GM19455 (cell line): ENCODE results near the gene SLC7A6.
A peak's percentile ranks its signal among the peaks of the same experiment; 100 is the strongest.

ENCODE experiments used
- ATAC-seq: cut with Tn5 transposase; IDR thresholded peaks from one replicate; pipeline ENCODE4 v1.9.1; 2021; ENCODE audit not compliant: unreplicated experiment

SLC7A6 gene

DNA sequence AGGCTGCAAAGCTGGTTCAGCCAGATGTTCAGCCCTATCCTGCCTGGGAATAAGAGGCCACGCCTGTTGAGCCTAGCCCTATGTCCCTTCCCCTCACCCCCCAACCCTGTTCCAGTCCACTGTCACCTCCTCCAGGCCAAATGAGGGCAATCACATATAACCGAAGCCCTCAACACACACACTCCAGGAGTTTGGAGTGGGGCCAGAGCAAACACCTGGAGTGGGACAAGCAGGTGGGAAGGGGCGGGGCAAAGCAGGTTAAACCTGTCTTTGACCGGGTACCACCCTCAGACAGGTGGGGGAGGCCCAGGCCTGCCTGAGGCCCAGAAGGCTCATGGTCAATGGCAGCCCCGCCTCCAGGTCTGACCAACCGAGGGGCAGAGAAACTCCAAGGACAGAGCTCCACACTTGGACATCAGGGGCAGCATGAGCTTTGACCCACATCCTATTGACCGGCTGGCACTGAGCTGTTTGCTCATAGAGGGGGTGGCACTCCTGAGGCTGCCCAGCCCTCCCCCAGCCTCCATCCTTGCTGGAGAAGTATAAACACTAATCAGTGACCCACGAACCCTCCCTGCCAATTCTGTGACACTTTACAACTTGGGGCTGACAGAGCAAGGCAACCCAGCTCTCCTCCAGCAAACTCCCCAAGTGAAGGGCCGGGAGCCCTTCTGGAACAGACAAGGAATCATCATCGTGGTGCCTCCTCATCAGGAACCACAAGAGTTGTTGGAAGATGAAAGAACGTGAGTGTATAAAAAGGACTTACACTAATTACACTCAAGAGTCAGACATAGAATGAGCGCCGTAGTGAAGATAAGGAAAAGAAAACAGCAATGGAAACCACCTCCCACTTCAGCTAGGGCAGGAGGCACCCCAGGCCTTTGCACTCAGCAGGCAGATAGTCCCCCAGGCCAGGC lies 29.9 kb upstream of the SLC7A6 start:
- ATAC-seq: no peak

GRCh38 chr16:68235108-68235886 lies 29.0 kb upstream of the SLC7A6 start:
- ATAC-seq: no peak

GRCh38 chr16:68235887-68236136 lies 28.5 kb upstream of the SLC7A6 start, which contains the start of gene ESRP2:
ESRP2 (minus strand) TSS chr16:68236127; CDS start chr16:68236045, 82 bp downstream.
- ATAC-seq: no peak

DNA sequence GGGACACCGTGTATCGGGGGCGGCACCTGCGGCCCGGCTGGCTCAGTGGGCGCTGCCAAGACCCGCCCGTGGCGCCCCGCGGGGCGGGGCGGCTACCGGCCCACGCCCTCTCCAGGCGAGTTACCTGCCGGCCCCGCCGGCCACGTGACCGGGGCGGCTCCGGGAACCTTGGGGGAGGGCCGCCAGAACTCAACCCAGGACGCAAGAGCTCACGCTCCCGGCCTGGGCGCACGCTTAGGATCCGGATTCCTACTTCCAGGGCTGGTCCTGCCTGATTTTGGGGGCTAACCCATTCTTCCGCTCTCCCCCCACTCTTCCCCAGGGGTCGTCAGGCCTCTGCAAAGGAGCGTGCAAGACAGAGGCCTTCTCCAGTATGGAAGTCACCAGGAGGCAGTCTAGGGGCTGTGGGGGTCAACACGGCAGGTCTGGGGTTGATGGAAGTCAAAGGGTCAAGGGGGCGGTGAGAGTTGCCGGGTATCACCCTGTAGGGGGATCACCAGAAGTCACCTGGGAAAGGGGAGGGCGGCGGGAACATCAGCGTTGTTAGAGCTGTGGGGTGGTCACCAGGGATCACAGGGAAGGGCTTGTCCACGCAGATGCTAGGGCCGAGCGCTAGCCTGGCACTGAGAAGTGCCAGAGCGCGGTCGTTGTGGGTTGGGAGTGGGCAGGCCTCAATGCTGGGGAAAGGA lies 28.0 kb upstream of the SLC7A6 start:
- ATAC-seq: no peak

DNA sequence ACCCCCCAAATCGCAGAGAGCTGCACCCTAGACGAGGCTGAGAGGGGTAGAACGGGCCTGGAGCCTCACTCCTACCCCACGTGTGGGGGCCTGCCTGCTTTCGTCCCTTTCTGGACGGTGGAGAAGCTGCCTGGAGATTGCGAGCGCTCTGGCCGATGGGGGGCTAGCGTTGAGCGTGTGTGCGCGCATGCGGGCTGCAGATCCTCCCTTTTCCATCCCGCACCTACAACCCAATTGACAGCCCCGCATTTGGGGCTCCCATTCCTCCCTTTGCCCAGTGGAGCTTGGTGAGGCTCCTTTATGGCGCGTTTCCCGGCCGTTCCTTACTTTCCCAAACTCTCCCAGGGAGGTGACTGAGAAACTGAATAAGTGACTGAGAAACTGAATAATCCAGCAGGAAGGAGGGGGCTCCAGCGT lies 27.5 kb upstream of the SLC7A6 start:
- ATAC-seq: no peak

DNA sequence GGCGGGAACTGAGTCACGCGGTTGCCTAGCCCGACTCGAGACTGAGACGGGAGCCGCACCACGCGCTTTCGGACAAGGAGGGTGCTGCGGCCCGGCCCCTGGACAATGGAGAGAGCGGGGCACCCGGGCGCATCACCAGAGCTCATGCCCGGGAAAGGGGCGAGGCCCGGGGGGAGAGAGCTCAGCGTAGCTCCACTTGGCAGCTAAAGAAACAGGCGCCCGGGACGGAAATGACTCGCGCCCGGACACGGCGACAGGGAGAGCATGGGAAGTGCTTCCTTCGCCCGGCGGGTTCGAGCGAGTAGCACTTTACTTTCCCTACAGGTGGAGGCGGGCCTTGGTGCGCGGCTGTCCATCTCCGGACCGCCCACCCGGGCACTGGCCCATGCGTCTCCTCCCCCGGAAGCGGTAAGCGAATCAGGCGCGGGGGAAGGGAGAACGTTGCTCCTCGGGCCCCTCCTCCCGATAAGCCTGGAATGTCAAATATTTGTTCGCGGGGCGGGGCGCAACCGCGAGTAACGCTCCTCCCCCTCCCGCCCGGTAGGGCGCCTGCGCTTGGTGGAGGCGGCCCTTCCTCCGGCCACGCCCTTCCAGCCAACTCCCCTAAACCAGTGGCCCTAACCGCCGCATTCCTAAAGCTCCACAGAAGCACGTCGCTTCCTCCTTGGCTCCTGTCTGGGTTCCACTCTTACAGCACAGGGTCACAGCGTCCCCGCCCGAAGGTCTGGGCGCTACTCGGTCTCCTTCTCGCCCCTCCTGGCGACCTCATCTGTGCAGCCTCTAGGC lies 26.9 kb upstream of the SLC7A6 start:
- peak; percentile 81 for ATAC-seq

- ATAC-seq: peak; percentile 26
Observed at GRCh38 chr16:68238029-68238345, 26.3 kb upstream of the SLC7A6 start.

GRCh38 chr16:68242085-68242484 lies 22.2 kb upstream of the SLC7A6 start:
- no peak for ATAC-seq

DNA sequence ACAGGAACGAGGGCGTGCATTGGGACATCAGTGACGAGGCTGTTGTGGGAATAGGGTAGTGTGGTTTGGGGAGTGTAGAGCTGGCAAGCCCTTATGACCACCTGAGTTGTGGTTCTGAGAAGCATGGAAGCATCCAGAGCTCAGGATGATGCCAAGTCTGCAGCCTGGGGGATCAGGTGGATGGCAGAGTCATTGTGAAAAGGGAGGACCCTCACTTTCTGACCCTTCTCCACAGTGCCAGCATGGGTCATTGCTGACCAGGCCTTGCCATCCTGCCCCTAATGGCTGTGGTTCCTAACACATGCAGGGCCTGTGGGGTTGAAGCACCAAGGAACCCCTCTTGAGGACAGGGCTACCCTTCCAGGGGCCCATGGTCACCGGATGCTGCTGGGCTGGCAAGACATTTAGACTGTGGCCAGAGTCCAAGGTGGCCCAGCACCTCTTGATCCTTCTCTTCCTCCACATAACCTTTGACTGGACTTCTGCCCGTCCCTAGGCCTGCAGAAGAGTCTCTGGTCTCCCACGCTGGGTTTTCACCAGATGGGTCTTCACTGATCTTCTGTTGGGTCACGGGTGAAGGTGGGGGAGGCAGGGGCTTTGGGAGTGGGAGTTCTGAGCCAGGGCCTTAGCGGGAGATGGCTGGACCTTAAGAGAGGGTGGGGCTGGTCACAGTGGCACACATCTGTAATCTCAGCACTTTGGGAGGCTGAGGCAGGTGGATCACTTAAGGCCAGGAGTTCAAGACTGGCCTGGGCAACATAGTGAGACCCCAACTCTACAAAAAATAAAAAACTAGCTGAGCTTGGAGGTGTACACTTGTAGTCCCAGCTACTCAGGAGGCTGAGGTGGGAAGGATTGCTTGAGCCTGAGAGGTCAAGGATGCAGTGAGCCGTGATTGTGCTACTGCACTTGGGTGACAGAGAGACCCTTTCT lies 21.1 kb upstream of the SLC7A6 start:
- no peak for ATAC-seq

GRCh38 chr16:68244481-68244902 lies 19.8 kb upstream of the SLC7A6 start:
- ATAC-seq: peak; percentile 8

DNA sequence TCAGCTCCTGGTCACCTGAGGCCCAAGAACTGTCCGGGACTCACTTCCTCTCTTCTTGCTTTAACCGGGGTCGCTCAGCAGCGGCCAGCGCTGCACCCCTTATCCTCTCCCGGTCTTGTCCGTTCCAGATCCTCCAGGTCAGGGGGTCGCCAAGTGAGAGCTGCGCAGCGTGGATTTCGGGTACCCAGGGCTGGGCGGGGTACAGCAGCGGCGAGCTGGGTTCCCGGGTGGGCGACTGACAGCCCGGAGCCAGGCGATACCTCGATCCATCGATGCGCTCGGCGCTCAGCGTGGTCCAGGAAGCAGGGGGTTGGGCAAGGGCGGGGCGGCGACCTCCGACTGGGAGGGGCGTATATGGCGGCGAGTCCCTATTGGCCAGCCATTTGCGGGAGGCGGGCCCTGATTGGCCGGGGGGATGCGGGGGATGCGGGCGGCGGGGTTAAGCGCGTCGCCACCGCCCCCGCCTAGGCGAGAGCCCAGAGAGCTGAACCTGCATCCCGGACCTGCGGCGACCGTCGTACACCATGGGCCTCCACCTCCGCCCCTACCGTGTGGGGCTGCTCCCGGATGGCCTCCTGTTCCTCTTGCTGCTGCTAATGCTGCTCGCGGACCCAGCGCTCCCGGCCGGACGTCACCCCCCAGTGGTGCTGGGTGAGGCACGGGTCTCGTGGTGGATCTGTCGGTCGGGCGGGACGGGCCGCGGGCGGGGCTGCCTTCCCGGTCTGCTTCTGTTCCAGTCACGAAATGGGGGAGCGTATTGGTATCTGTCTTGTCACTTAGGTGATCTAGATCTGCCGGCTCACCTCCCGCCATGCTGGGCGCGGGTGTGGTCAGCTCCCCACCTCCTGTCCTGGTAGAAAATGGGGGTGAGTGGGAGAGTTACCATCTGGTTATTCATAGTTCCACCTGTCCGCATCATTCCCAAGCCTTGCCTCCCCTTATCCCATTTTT lies 19.1 kb upstream of the SLC7A6 start, which contains the start of gene PLA2G15:
TSS of gene PLA2G15 (plus strand) at position 471 of the 951 bp plus-strand sequence. CDS start at position 525, 54 bp downstream.
- peak; percentile 81 for ATAC-seq

DNA sequence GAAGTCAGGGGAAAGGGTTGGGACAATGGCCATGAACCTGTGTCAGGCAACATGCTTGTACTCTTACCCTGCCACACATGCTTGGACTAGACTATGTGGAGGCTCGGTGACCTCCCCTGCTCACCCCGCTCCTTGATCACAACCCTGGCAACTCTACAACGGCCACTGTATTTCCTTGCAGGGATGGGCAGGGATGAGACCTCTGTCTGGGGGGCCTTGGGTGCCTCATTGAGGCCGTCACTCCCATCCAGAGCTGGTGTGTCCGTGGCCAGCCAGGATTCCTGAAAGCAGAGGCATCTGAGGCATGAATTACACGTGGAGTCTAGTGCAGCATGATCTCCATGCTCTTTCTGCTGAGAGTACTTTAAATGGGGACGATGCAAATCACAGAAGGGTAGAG lies 18.2 kb upstream of the SLC7A6 start:
- ATAC-seq: no peak

DNA sequence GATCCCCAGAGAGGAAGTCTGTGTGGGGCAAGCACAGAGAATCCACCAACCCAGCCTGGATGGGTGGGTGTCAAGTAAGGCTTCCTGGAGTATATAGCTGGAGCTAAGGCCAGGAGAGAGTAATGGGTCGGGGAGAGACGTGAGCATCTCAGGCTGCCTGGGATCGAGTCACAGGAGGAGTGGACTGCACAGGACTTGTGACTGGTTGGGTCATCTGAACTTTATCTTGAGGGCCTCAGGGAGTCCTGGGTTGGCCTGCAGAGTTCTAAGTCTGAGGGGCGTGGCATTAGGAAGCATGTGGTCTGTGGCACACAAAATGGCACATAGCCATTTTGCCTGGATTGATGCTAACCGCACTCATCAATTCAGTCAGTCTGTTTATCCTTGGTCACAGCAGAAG lies 17.7 kb upstream of the SLC7A6 start:
- ATAC-seq: no peak

- ATAC-seq: no peak
Observed at GRCh38 chr16:68247400-68247799, 16.9 kb upstream of the SLC7A6 start.

DNA sequence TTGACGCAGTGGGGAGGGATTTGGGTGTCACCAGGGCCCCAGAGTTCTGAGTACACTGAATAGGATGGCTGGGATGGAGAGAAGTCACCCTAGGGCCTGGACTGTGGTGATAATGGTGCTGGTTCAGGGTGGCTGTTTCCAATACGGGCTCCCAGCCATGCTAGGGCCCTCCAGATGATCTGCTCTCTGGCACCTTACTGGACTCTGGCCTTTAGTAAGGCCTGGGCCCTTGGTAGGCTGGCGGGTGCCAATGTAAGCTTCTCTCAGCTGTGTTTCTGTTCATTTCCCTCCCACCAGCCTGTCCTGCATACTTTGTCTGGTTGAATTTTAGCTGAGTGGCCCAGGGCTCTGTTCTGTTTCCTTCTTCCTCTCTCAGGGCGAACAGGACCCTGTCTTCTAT lies 16.4 kb upstream of the SLC7A6 start:
- no peak for ATAC-seq

DNA sequence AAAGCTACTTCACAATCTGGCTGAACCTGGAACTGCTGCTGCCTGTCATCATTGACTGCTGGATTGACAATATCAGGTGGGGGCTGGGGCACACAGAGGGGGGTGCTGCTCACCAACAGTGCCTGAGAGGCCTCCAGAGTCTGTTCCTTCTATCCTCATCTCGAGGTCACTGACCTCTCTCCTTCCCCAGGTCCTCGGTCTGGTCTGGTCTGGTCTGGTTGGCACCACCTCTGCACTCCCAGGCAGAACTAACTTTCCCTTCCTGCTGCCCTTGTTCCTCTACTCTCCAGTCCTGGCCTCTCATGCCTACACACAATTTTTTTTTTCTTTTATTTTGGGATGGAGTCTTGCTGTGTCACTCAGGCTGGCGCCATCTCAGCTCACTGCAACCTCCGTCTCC lies 15.0 kb upstream of the SLC7A6 start:
- no peak for ATAC-seq

- ATAC-seq: no peak
Observed at GRCh38 chr16:68250951-68251350, 13.4 kb upstream of the SLC7A6 start.

- no peak for ATAC-seq
Observed at GRCh38 chr16:68251832-68252231, 12.5 kb upstream of the SLC7A6 start.

- ATAC-seq: no peak
Observed at GRCh38 chr16:68252383-68252782, 11.9 kb upstream of the SLC7A6 start.
